Esophagus (tissue), 2 donors: ENCODE measurements around the gene PITPNC1. TPM values are rescaled to one million over a fixed set of nuclear protein-coding genes. Genes with fewer than 3 reads are reported as not detected.

Source experiments
- H3K27ac ChIP-seq, 2 donors: one replicate each; pipeline ENCODE4 v1.5.1; 2013; ENCODE audit warnings: low read depth in 2 of 2, mild to moderate bottlenecking in 2 of 2, inconsistent platforms in 1 of 2, low read length in 1 of 2, moderate library complexity in 1 of 2
- H3K27me3 ChIP-seq, 2 donors: one replicate each; pipeline ENCODE4 v1.6.1; 2013; ENCODE audit warnings: low read length in 2 of 2, control low read depth in 1 of 2, mild to moderate bottlenecking in 1 of 2; ENCODE audit not compliant: insufficient read depth in 2 of 2, control insufficient read depth in 1 of 2
- H3K36me3 ChIP-seq, 2 donors: one replicate each; pipeline ENCODE4 v1.6.1; 2013; ENCODE audit warnings: low read length in 1 of 2; ENCODE audit not compliant: control insufficient read depth in 2 of 2, insufficient read depth in 2 of 2
- H3K4me1 ChIP-seq, 2 donors: one replicate each; pipeline ENCODE4 v1.6.1; 2013; ENCODE audit warnings: low read length in 1 of 2; ENCODE audit not compliant: control insufficient read depth in 2 of 2, insufficient read depth in 2 of 2
- H3K4me3 ChIP-seq, 2 donors: one replicate each; pipeline ENCODE4 v1.5.1; 2013; ENCODE audit warnings: low read length in 2 of 2, mild to moderate bottlenecking in 2 of 2, low read depth in 1 of 2, moderate library complexity in 1 of 2
- H3K9me3 ChIP-seq, 2 donors: one replicate each; pipeline ENCODE4 v1.6.1; 2013; ENCODE audit warnings: mild to moderate bottlenecking in 2 of 2, low read depth in 1 of 2, low read length in 1 of 2, moderate library complexity in 1 of 2; ENCODE audit not compliant: control insufficient read depth in 2 of 2, insufficient read depth in 1 of 2
- whole genome bisulfite sequencing, 2 donors: extraction: QIAGEN DNeasy Blood & Tissue Kit; methylation state at CpG; one replicate each; pipeline ENCODE4 v1.1.7; 2013; 5-methylcytosine and 5-hydroxymethylcytosine counted together
- polyA plus RNA-seq, 2 donors: library from polyadenylated mRNA; stranded (reverse); fragments of 200-250 nt; gene quantifications; one replicate each; pipeline ENCODE4 v1.2.3, GENCODE V29; 2013
- donor health status: healthy with polysubstance abuse.
- donor health status: Bipolar disorder and iron deficiency.

PITPNC1 gene
- polyA plus RNA-seq, 2 donors: 7.9 to 9.6 TPM

GRCh38 chr17:67349420-67349819 is 27.7 kb upstream of the PITPNC1 start:
- Histone ChIP-seq H3K4me1 (no peaks in the 10 kb centered on the region), H3K9me3 (no peaks in the 10 kb centered on the region), H3K36me3 (peaks cover 3 to 9% of the 10 kb centered on the region in 2 donors), H3K27ac (no peak overlapping the region), H3K27me3 (no peaks in the 10 kb centered on the region), H3K4me3 (no peak overlapping the region)
- 98% methylated on average over 1 of the region's 1 CpG for WGBS, 2 donors

GRCh38 chr17:67353161-67353560 is 23.9 kb upstream of the PITPNC1 start:
- H3K27ac ChIP-seq: no peak overlapping the region
- H3K9me3 ChIP-seq: no peaks in the 10 kb centered on the region
- WGBS, 2 donors: 89 to 94% methylated on average over 10 of the region's 10 CpGs
- no peaks in the 10 kb centered on the region for H3K4me1 ChIP-seq
- H3K27me3 ChIP-seq: no peaks in the 10 kb centered on the region
- peaks cover 7 to 9% of the 10 kb centered on the region in 2 donors for H3K36me3 ChIP-seq
- no peak overlapping the region for H3K4me3 ChIP-seq

GRCh38 chr17:67353929-67354574 is 23.0 kb upstream of the PITPNC1 start:
- Histone ChIP-seq H3K4me1 (peaks cover 0 to 2% of the 10 kb centered on the region in 2 donors), H3K4me3 (no peak overlapping the region), H3K36me3 (peaks cover 6 to 7% of the 10 kb centered on the region in 2 donors), H3K9me3 (no peaks in the 10 kb centered on the region), H3K27ac (no peak overlapping the region), H3K27me3 (no peaks in the 10 kb centered on the region)
- WGBS, 2 donors: 87 to 93% methylated on average over 8 of the region's 8 CpGs

GRCh38 chr17:67358612-67359011 is 18.5 kb upstream of the PITPNC1 start:
- no peak overlapping the region for H3K27ac ChIP-seq
- no peaks in the 10 kb centered on the region for H3K9me3 ChIP-seq
- peaks cover 2 to 9% of the 10 kb centered on the region in 2 donors for H3K36me3 ChIP-seq
- no peak overlapping the region for H3K4me3 ChIP-seq
- 65% methylated on average over 2 of the region's 2 CpGs for WGBS, 2 donors
- no peaks in the 10 kb centered on the region for H3K27me3 ChIP-seq
- H3K4me1 ChIP-seq: peaks cover 2 to 3% of the 10 kb centered on the region in 2 donors

- Histone ChIP-seq H3K27me3 (no peaks in the 10 kb centered on the region), H3K36me3 (peaks cover 0 to 9% of the 10 kb centered on the region in 2 donors), H3K4me3 (no peak overlapping the region), H3K9me3 (no peaks in the 10 kb centered on the region), H3K27ac (peak overlapping the region in 1 of 2 donors; percentile 41), H3K4me1 (peaks cover 2 to 8% of the 10 kb centered on the region in 2 donors)
- 52 to 54% methylated on average over 8 of the region's 8 CpGs for WGBS, 2 donors
Observed at GRCh38 chr17:67359960-67360791, 16.9 kb upstream of the PITPNC1 start.

- H3K36me3 ChIP-seq: peaks cover 0 to 8% of the 10 kb centered on the region in 2 donors
- no peak overlapping the region for H3K4me3 ChIP-seq
- 59 to 60% methylated on average over 1 of the region's 1 CpG for WGBS, 2 donors
- H3K4me1 ChIP-seq: peaks cover 2 to 9% of the 10 kb centered on the region in 2 donors
- H3K9me3 ChIP-seq: no peaks in the 10 kb centered on the region
- no peak overlapping the region for H3K27ac ChIP-seq
- no peaks in the 10 kb centered on the region for H3K27me3 ChIP-seq
Observed at GRCh38 chr17:67360880-67361279, 16.2 kb upstream of the PITPNC1 start.

- Histone ChIP-seq H3K4me1 (peaks cover 2 to 9% of the 10 kb centered on the region in 2 donors), H3K4me3 (no peak overlapping the region), H3K27ac (no peak overlapping the region), H3K36me3 (peaks cover 0 to 4% of the 10 kb centered on the region in 2 donors), H3K9me3 (no peaks in the 10 kb centered on the region), H3K27me3 (no peaks in the 10 kb centered on the region)
- 87 to 93% methylated on average over 9 of the region's 9 CpGs for WGBS, 2 donors
Observed at GRCh38 chr17:67362173-67362572, 14.9 kb upstream of the PITPNC1 start.

- Histone ChIP-seq H3K27me3 (no peaks in the 10 kb centered on the region), H3K36me3 (peaks cover 0 to 4% of the 10 kb centered on the region in 2 donors), H3K4me3 (peak overlapping the region; percentile 86 to 98), H3K27ac (peak overlapping the region; percentile 85 to 93), H3K4me1 (peaks cover 0 to 9% of the 10 kb centered on the region in 2 donors), H3K9me3 (no peaks in the 10 kb centered on the region)
- 42 to 50% methylated on average over 26 of the region's 26 CpGs for WGBS, 2 donors
Observed at GRCh38 chr17:67364847-67365737, 12.0 kb upstream of the PITPNC1 start.

- 0% methylated on average over 11 of the region's 11 CpGs for WGBS, 2 donors
- H3K27me3 ChIP-seq: no peaks in the 10 kb centered on the region
- peak overlapping the region; percentile 86 to 98 for H3K4me3 ChIP-seq
- H3K36me3 ChIP-seq: peaks cover 0 to 2% of the 10 kb centered on the region in 2 donors
- no peaks in the 10 kb centered on the region for H3K9me3 ChIP-seq
- H3K4me1 ChIP-seq: peaks cover 0 to 9% of the 10 kb centered on the region in 2 donors
- peak overlapping the region; percentile 85 to 93 for H3K27ac ChIP-seq
Observed at GRCh38 chr17:67365738-67366192, 11.3 kb upstream of the PITPNC1 start.
